ENCODE measurements around the gene FNIP2.
"Not testable (repeated sequence)": the region's sequence is repeated elsewhere in the genome, so short reads cannot be mapped to it uniquely, and the experiment has no call there.

FNIP2 gene

DNA sequence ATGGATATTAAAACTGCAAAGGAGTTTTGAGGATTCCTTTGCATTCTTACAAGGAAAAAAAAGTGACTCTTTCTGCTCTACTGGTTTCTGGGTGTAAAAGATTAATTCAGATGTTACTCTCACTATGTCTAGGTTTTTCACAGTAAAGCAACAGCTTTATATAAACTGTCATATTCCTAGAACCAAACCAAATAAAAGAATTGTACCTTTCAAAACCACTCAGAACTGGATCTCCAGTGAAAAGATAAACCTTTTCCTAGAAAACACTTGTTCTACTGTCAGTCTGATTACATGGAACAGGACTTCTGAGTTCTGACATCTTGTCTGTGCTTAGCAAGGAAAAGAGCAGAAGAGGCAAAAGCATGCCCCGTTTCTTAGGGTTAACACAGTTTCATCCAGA is 40.6 kb upstream of the FNIP2 start:
- TF ChIP-seq, protein P1, sequence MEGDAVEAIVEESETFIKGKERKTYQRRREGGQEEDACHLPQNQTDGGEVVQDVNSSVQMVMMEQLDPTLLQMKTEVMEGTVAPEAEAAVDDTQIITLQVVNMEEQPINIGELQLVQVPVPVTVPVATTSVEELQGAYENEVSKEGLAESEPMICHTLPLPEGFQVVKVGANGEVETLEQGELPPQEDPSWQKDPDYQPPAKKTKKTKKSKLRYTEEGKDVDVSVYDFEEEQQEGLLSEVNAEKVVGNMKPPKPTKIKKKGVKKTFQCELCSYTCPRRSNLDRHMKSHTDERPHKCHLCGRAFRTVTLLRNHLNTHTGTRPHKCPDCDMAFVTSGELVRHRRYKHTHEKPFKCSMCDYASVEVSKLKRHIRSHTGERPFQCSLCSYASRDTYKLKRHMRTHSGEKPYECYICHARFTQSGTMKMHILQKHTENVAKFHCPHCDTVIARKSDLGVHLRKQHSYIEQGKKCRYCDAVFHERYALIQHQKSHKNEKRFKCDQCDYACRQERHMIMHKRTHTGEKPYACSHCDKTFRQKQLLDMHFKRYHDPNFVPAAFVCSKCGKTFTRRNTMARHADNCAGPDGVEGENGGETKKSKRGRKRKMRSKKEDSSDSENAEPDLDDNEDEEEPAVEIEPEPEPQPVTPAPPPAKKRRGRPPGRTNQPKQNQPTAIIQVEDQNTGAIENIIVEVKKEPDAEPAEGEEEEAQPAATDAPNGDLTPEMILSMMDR (conservative IDR thresholded peaks at IDR 0.05; ENCODE audit: low read depth, low read length) = no peak
- DNase-seq (ENCODE audit: low read depth) = no peak
- no peak overlapping the region for H3K4me3 ChIP-seq (ENCODE audit: low read length)

DNA sequence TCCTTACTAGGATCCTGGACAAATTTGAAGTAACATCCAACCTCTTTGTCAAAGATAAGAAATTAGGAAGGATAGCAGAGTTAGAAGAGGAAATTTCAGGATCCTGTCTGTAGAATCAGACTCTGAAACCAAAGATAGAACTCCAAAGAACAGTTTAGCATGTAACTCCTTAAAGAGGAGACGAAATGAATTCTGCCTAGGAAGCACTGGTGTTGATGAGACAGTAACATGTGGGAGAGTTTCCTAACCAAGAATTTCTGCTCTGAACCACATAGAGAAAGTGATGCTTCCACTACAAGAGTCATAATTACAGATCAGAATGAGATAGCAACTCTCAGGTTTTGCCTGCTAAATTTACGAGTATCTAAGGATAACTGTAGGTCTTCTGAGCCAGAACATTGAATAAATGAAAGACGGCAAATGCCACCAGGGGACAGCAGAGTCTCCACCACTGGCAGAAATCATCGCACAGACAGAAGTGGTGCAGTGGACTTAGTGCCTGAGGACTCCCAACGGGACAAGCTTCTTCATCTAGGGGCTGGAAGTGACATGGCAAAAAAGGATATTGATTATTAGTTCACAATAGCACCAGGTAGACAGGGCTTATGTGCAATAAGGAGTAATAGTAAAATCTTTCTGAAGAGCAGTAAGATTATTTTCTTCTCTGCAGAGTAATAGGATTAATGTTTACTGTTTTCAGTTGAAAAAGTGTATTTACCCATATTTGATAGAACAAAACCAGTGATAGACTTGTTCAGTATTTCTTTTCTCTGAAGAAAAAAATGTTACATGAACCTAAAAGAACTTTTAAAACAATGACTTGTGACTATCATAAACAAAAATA is 38.9 kb upstream of the FNIP2 start:
- DNase-seq (ENCODE audit: low read depth) = peak; percentile 34
- H3K4me3 ChIP-seq (ENCODE audit: low read length) = no peak overlapping the region
- TF ChIP-seq, protein P1 (conservative IDR thresholded peaks at IDR 0.05; ENCODE audit: low read depth, low read length) = peak; percentile 95

DNA sequence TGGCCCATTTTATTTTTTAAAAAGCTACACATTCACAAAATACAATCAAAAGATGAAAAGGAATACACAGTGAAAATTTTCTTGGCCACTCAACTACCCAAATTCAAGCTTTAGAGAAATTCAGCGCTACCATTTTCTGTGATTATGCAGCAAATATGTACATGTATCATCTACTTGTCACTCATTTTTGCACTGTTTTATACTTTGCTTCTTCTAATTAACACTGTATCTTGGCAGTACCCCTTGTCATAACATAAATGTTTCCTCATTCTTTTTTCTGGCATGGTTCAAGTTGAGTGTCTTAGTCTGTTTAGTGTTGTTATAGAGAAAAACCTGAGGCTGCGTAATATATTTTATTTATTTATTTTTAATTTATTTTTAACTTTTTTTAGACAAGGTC is 30.0 kb upstream of the FNIP2 start:
- no peak for DNase-seq (ENCODE audit: low read depth)
- no peak overlapping the region for H3K4me3 ChIP-seq (ENCODE audit: low read length)
- TF ChIP-seq, protein P1 (conservative IDR thresholded peaks at IDR 0.05; ENCODE audit: low read depth, low read length) = no peak

DNA sequence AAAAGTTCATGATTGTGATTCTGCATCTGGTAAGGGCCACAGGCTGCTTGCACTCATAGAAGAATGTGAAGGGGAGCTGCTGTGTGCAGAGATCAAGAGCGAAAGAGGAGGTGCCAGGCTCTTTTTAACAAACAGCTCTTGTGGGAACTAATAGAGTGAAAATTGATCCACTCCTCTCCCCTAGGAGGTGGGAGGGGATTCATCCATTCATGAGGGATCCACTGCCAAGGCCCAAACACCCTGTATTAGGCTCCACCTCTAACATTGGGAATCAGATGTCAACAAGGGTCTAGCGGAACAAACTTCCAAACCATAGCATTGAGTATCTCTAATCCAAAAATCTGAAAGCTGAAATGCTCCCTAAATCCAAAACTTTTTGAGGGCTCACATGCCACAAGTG is 29.2 kb upstream of the FNIP2 start:
- no peak for DNase-seq (ENCODE audit: low read depth)
- no peak overlapping the region for H3K4me3 ChIP-seq (ENCODE audit: low read length)
- TF ChIP-seq, protein P1 (conservative IDR thresholded peaks at IDR 0.05; ENCODE audit: low read depth, low read length) = no peak

DNA sequence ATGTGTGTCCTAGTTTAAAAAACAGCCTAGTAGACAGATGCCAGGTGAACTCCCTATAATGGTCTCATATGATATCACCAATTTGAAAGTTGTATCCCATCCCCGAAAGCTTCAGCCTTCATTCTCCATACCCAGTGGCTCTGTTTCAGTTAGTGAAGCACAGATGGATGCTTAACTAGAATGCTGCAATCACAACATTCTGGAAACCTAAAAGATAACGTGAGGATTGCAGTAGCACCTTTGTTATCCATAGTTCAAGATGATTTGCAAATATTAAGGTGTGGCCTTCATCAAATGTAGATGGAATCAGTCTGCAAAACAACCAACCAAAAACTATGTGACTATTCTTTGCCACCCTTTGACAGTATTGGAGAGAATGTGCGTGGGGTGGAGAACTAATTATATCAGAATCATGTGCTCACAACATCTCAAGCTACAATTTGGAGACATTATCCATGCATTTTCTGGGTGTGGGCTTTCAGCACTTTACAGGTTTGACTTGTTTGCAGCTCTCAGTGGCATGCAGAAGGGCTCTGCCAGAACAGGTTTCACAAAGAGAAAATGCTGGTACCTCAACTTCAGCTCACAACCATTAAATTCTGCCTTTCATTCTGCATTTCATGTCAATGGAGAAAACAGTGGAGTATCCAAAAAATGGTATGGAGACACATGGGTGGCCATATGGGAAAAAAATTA is 27.4 kb upstream of the FNIP2 start:
- no peak overlapping the region for H3K4me3 ChIP-seq (ENCODE audit: low read length)
- TF ChIP-seq, protein P1 (conservative IDR thresholded peaks at IDR 0.05; ENCODE audit: low read depth, low read length) = no peak
- DNase-seq (ENCODE audit: low read depth) = no peak

DNA sequence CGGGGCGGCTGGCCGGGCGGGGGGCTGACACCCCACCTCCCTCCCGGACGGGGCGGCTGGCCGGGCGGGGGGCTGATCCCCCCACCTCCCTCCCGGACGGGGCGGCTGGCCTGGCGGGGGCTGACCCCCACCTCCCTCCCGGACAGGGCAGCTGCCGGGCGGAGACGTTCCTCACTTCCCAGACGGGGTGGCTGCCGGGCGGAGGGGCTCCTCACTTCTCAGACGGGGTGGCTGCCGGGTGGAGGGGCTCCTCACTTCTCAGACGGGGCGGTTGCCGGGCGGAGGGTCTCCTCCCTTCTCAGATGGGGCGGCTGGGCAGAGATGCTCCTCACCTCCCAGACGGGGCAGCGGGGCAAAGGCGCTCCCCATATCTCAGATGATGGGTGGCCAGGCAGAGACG is 22.3 kb upstream of the FNIP2 start:
- H3K4me3 ChIP-seq (ENCODE audit: low read length); DNase-seq (ENCODE audit: low read depth): not testable (repeated sequence)

DNA sequence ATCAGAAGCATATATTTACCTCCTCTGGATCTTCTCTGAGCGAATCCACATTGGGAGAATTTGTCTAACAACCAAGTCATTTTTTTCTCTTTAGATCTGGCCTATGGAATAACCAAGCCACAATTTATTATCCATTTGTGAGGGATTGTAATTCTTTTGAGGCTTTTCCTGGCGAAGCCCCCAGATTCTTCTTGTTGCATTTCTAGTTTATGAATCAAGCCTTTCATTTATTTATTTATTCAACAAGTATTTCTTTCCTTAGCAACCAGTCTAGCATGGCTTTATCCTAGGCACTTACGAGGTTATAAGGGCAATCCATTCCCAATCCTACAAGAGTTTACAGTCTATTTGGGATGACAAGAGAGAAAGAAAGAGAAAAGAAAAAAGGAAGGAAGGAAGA is 18.4 kb upstream of the FNIP2 start:
- no peak overlapping the region for H3K4me3 ChIP-seq (ENCODE audit: low read length)
- TF ChIP-seq, protein P1 (conservative IDR thresholded peaks at IDR 0.05; ENCODE audit: low read depth, low read length) = no peak
- peak; percentile 78 for DNase-seq (ENCODE audit: low read depth)

Data from retinal pigment epithelial cell (primary cell).